ENCODE results near the gene CDC42EP1. TPM values are rescaled to one million over a fixed set of nuclear protein-coding genes. Genes with fewer than 3 reads are reported as not detected.
A peak's percentile ranks its signal among the peaks of the same experiment; 100 is the strongest.

The CDC42EP1 gene
- total RNA-seq (not detected), polyA plus RNA-seq (not detected)

DNA sequence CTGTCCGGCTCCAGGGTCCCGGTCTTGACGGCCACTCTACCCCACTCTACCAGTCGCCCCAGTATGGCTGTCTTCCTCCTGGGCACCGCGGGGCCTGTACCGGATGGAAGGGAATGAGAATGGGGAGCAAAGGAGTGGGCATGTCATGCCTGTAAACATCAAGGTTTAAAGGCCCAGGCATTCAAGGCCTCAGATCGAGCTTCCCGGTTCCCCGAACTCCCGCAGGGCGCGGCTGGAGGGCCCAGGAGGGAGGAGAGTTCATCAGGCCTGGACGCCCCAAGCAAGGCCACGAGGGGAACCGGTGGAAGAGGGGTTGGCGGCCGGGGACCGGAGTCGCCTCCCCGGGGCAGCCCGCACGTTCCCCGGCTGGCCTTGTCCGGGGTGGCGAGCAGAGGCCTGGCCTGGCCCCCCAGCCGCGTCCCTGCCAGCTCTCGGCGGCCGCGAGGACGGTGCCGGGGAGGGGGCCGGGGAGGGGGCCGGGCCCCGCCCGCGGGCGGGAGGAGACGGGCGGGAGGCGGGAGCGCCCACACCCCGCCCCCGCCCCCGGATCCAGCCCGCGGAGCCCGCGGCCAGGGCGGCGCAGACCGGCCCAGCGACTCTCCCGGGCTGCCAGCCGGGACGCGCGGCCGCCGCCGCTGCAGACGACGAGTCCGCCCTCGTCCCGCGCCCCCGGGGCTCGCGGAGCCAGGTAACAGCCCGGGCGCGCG is at the start of gene CDC42EP1:
Gene CDC42EP1, plus strand, starts transcription at position 580 of the 707 bp plus-strand sequence. CDS start 5,870 bp downstream, outside the sequence.
- intact Hi-C loops (cut with micrococcal nuclease): no loop called here
- H3K27me3 Mint-ChIP-seq: peaks cover 27 to 43% of the 10 kb centered on the region in 2 donors
- CTCF ChIA-PET (ENCODE audit: partially characterized antibody): interaction anchor here (0.7 to 21.0 kb wide), 2 partner anchors 15 to 819 kb away, joined by 3 to 523 read pairs; no protein-coding TSS in a partner anchor

GRCh38 chr22:37511395-37512104 is 48.7 kb upstream of the CDC42EP1 start:
- DNase-seq: no peak
- peaks cover 0 to 1% (median 0%) of the 10 kb centered on the region in 8 donors for H3K9me3 Mint-ChIP-seq
- Histone ChIP-seq H3K4me3 (ENCODE audit: low read length in 2 of 2) (no peak overlapping the region), H3K9me3 (ENCODE audit: control insufficient read depth in 1 of 2, low read length in 2 of 2) (no peaks in the 10 kb centered on the region), H3K4me1 (ENCODE audit: insufficient read depth, low read length) (no peaks in the 10 kb centered on the region), H3K36me3 (ENCODE audit: insufficient read depth, low read length) (no peaks in the 10 kb centered on the region), H3K27ac (ENCODE audit: low read depth, low read length) (no peak overlapping the region), H3K27me3 (ENCODE audit: insufficient read depth, low read length) (no peaks in the 10 kb centered on the region)
- H3K36me3 Mint-ChIP-seq: no peaks in the 10 kb centered on the region
- CTCF ChIA-PET (ENCODE audit: partially characterized antibody): no interaction called here
- peaks cover 0 to 4% of the 10 kb centered on the region in 2 donors for H3K27me3 Mint-ChIP-seq
- no peaks in the 10 kb centered on the region for H3K4me1 Mint-ChIP-seq
- intact Hi-C loops (cut with micrococcal nuclease): no loop called here
- no peak overlapping the region for H3K4me3 Mint-ChIP-seq
- H3K27ac Mint-ChIP-seq: peak overlapping the region in 1 of 7 donors; percentile 35
- POLR2A ChIA-PET (ENCODE audit: partially characterized antibody): no interaction called here

More for the DNA sequence above, at the start of gene CDC42EP1:
- peaks cover 28% of the 10 kb centered on the region for H3K27me3 ChIP-seq (ENCODE audit: insufficient read depth, low read length)
- DNase-seq: no peak
- no peaks in the 10 kb centered on the region for H3K36me3 ChIP-seq (ENCODE audit: insufficient read depth, low read length)
- no peak within 1 kb of the TSS for H3K27ac Mint-ChIP-seq
- POLR2A ChIA-PET (ENCODE audit: partially characterized antibody): no interaction called here
- no peaks in the 10 kb centered on the region for H3K36me3 Mint-ChIP-seq
- no peaks in the 10 kb centered on the region for H3K9me3 ChIP-seq (ENCODE audit: control insufficient read depth in 1 of 2, low read length in 2 of 2)
- peaks cover 4 to 32% (median 14%) of the 10 kb centered on the region in 4 donors for H3K4me1 Mint-ChIP-seq
- no peaks in the 10 kb centered on the region for H3K9me3 Mint-ChIP-seq
- peak within 1 kb of the TSS in 1 of 2 donors; percentile 27 for H3K4me3 ChIP-seq (ENCODE audit: low read length in 2 of 2)
- H3K27ac ChIP-seq (ENCODE audit: low read depth, low read length): no peak within 1 kb of the TSS
- H3K4me3 Mint-ChIP-seq: peak within 1 kb of the TSS in 6 of 8 donors; percentile 47 to 72 (median 64)
- peaks cover 18% of the 10 kb centered on the region for H3K4me1 ChIP-seq (ENCODE audit: insufficient read depth, low read length)

DNA sequence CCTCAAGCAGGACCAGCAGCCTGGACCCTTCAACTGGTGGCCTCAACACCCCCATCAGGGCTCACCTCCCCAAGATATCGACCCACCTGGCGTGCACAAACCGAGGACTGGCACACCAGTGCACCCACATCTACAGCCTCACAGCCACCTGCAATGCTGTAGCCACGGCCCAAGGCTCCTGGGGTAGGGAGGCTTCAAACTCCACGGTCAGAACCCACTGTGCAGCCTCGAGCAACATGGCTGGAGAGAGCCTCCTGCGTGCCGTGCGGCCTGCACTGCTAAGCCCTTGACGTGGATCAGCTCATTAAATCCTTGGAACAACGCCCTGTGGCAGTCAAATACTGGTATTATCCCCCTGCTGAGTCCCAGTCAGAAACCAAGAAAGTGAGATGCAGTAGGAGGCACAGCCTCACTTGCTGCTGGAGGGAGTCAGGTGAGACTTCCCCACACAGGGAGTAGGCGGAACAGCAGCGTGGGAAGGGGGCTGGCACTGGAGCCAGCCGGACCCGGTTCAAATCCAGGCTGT is 45.7 kb upstream of the CDC42EP1 start:
- Mint-ChIP-seq H3K36me3 (no peaks in the 10 kb centered on the region), H3K4me1 (peaks cover 0 to 7% (median 4%) of the 10 kb centered on the region in 4 donors), H3K9me3 (no peaks in the 10 kb centered on the region), H3K27me3 (peaks cover 4 to 7% of the 10 kb centered on the region in 2 donors), H3K4me3 (no peak overlapping the region), H3K27ac (no peak overlapping the region)
- H3K27me3 ChIP-seq (ENCODE audit: insufficient read depth, low read length): no peaks in the 10 kb centered on the region
- CTCF ChIA-PET (ENCODE audit: partially characterized antibody): no interaction called here
- intact Hi-C loops (cut with micrococcal nuclease): no loop called here
- POLR2A ChIA-PET (ENCODE audit: partially characterized antibody): no interaction called here
- no peak for DNase-seq
- no peak overlapping the region for H3K27ac ChIP-seq (ENCODE audit: low read depth, low read length)
- H3K9me3 ChIP-seq (ENCODE audit: control insufficient read depth in 1 of 2, low read length in 2 of 2): no peaks in the 10 kb centered on the region
- H3K36me3 ChIP-seq (ENCODE audit: insufficient read depth, low read length): no peaks in the 10 kb centered on the region
- H3K4me3 ChIP-seq (ENCODE audit: low read length in 2 of 2): no peak overlapping the region
- peaks cover under 1% of the 10 kb centered on the region for H3K4me1 ChIP-seq (ENCODE audit: insufficient read depth, low read length)

GRCh38 chr22:37515901-37516300 is 44.4 kb upstream of the CDC42EP1 start:
- no peaks in the 10 kb centered on the region for H3K36me3 Mint-ChIP-seq
- Histone ChIP-seq H3K36me3 (ENCODE audit: insufficient read depth, low read length) (no peaks in the 10 kb centered on the region), H3K4me1 (ENCODE audit: insufficient read depth, low read length) (peaks cover 7% of the 10 kb centered on the region), H3K9me3 (ENCODE audit: control insufficient read depth in 1 of 2, low read length in 2 of 2) (no peaks in the 10 kb centered on the region), H3K27me3 (ENCODE audit: insufficient read depth, low read length) (peaks cover 8% of the 10 kb centered on the region), H3K27ac (ENCODE audit: low read depth, low read length) (no peak overlapping the region), H3K4me3 (ENCODE audit: low read length in 2 of 2) (no peak overlapping the region)
- ChIA-PET POLR2A (ENCODE audit: partially characterized antibody) (no interaction called here), CTCF (ENCODE audit: partially characterized antibody) (interaction anchor here (1.0 to 1.1 kb wide), 2 partner anchors 10 to 18 kb away, joined by 3 read pairs; no protein-coding TSS in a partner anchor)
- DNase-seq: no peak
- intact Hi-C loops (cut with micrococcal nuclease): no loop called here
- no peaks in the 10 kb centered on the region for H3K9me3 Mint-ChIP-seq
- H3K27ac Mint-ChIP-seq: no peak overlapping the region
- no peak overlapping the region for H3K4me3 Mint-ChIP-seq
- H3K27me3 Mint-ChIP-seq: peaks cover 7 to 8% of the 10 kb centered on the region in 2 donors
- H3K4me1 Mint-ChIP-seq: peaks cover 0 to 9% (median 5%) of the 10 kb centered on the region in 4 donors

GRCh38 chr22:37516456-37516855 is 43.8 kb upstream of the CDC42EP1 start:
- Mint-ChIP-seq H3K36me3 (no peaks in the 10 kb centered on the region), H3K27ac (no peak overlapping the region), H3K27me3 (peaks cover 12 to 13% of the 10 kb centered on the region in 2 donors), H3K4me1 (peaks cover 0 to 9% (median 5%) of the 10 kb centered on the region in 4 donors), H3K9me3 (no peaks in the 10 kb centered on the region), H3K4me3 (no peak overlapping the region)
- Histone ChIP-seq H3K27ac (ENCODE audit: low read depth, low read length) (no peak overlapping the region), H3K4me3 (ENCODE audit: low read length in 2 of 2) (no peak overlapping the region), H3K36me3 (ENCODE audit: insufficient read depth, low read length) (no peaks in the 10 kb centered on the region), H3K9me3 (ENCODE audit: control insufficient read depth in 1 of 2, low read length in 2 of 2) (no peaks in the 10 kb centered on the region), H3K27me3 (ENCODE audit: insufficient read depth, low read length) (peaks cover 13% of the 10 kb centered on the region), H3K4me1 (ENCODE audit: insufficient read depth, low read length) (peaks cover 7% of the 10 kb centered on the region)
- intact Hi-C loops (cut with micrococcal nuclease): no loop called here
- ChIA-PET POLR2A (ENCODE audit: partially characterized antibody) (no interaction called here), CTCF (ENCODE audit: partially characterized antibody) (interaction anchor here (1.1 kb wide), 1 partner anchor 10 kb away, joined by 3 read pairs; no protein-coding TSS in a partner anchor)
- no peak for DNase-seq

DNA sequence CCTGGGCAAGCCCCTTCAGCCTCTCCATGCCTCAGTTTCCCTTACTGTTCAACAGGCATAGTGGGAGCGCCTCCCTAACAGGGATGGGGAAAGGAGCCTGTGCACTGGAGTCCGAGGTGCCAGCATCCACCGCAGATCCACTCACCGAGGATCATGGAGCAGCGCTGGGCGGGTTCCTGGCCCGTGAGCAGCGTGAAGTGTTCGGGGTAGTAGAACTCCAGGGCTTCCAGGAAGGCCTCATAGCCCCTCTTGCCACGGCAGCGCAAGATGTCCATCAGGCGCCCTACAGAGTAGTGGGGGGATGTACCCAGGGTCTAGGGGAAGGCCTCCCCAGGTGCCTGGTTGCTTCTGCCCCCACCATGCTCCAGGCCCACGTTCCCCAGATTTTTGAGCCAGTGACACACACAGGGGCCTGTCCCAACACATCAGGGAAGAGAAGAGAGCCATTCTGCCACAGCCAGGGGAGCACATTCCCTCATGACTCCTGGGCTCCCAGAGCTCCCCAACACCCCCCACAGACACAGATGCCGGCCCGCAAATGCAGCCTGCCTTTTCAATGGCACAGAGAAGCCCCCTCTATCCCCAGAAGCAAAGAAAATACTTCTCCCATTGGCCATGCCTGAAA is 42.3 kb upstream of the CDC42EP1 start:
- Histone ChIP-seq H3K27me3 (ENCODE audit: insufficient read depth, low read length) (peaks cover 22% of the 10 kb centered on the region), H3K4me1 (ENCODE audit: insufficient read depth, low read length) (peaks cover 7% of the 10 kb centered on the region), H3K27ac (ENCODE audit: low read depth, low read length) (no peak overlapping the region), H3K36me3 (ENCODE audit: insufficient read depth, low read length) (no peaks in the 10 kb centered on the region), H3K4me3 (ENCODE audit: low read length in 2 of 2) (no peak overlapping the region), H3K9me3 (ENCODE audit: control insufficient read depth in 1 of 2, low read length in 2 of 2) (no peaks in the 10 kb centered on the region)
- no peak for DNase-seq
- ChIA-PET POLR2A (ENCODE audit: partially characterized antibody) (interaction anchor here (0.9 kb wide), 1 partner anchor 10 kb away, joined by 3 read pairs; no protein-coding TSS in a partner anchor), CTCF (ENCODE audit: partially characterized antibody) (no interaction called here)
- Mint-ChIP-seq H3K4me1 (peaks cover 0 to 9% (median 5%) of the 10 kb centered on the region in 4 donors), H3K9me3 (no peaks in the 10 kb centered on the region), H3K27ac (peak overlapping the region in 1 of 7 donors; percentile 50), H3K36me3 (no peaks in the 10 kb centered on the region), H3K27me3 (peaks cover 21 to 24% of the 10 kb centered on the region in 2 donors), H3K4me3 (peak overlapping the region; percentile 74 to 85 (median 78))
- intact Hi-C loops (cut with micrococcal nuclease): no loop called here

All from CD4-positive, alpha-beta memory T cell (primary cell).